Gastroesophageal sphincter (tissue), 3 donors: Measurements from ENCODE around the gene SMOC1.

Experiments
- POLR2AphosphoS5 ChIP-seq: sonication (generic); formaldehyde crosslinking; IDR thresholded peaks from one replicate; pipeline ENCODE4 v1.6.1; 2017; ENCODE audit warnings: antibody characterized with exemption
- TF ChIP-seq, protein P1 (sequence below), 4 experiments: fragments of 200-600 bp in 2 of 4; fragments of 450-650 bp in 2 of 4; sonication (generic) in 1 of 4; IDR thresholded peaks; one replicate each; pipeline ENCODE4 v1.5.1; 2017 to 2019; ENCODE audit warnings: antibody characterized with exemption in 4 of 4, mild to moderate bottlenecking in 2 of 4, moderate library complexity in 2 of 4

DNA sequence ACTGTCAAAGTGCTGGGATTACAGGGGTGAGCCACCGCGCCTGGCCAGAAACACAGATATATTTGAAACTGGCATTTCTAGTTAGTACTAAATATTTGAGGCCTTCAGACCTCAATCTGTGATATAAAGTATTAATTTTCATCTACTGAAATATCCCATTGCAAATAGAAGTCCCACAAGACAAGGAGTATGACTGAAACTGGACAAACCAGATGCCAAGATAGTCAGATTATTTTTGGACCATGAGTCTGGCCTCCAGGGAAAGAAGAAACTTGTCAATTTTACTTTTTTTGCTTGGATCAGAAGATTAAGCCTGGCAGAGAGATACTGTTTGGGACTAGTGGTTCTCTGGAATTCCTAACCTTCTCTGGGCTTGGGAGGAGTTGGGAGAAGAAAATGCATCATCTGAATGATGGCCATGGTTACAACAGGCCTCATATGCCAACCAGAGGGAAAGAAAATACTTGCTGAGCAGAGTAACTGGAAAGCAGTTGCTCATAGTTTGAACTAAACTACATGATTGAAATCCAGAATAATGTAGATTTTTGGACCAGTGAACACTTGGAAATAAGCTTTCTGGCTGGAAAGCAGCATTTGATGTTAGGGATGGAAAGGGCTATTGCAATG is 2.9 kb upstream of the SMOC1 start:
- TF ChIP-seq, protein P1, sequence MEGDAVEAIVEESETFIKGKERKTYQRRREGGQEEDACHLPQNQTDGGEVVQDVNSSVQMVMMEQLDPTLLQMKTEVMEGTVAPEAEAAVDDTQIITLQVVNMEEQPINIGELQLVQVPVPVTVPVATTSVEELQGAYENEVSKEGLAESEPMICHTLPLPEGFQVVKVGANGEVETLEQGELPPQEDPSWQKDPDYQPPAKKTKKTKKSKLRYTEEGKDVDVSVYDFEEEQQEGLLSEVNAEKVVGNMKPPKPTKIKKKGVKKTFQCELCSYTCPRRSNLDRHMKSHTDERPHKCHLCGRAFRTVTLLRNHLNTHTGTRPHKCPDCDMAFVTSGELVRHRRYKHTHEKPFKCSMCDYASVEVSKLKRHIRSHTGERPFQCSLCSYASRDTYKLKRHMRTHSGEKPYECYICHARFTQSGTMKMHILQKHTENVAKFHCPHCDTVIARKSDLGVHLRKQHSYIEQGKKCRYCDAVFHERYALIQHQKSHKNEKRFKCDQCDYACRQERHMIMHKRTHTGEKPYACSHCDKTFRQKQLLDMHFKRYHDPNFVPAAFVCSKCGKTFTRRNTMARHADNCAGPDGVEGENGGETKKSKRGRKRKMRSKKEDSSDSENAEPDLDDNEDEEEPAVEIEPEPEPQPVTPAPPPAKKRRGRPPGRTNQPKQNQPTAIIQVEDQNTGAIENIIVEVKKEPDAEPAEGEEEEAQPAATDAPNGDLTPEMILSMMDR (IDR thresholded peaks at IDR 0.05) = no peak
- TF ChIP-seq POLR2AphosphoS5 = no peak
